GM21723 (cell line): ENCODE measurements around the gene MYL10.
"Not testable (repeated sequence)": the region's sequence is repeated elsewhere in the genome, so short reads cannot be mapped to it uniquely, and the experiment has no call there.

Source experiments
- ATAC-seq: cut with Tn5 transposase; IDR thresholded peaks from one replicate; pipeline ENCODE4 v1.9.1; 2021; ENCODE audit warnings: mild to moderate bottlenecking, moderate library complexity; ENCODE audit not compliant: unreplicated experiment

MYL10 gene

GRCh38 chr7:101657171-101657570 is 28.1 kb upstream of the MYL10 start:
- no peak for ATAC-seq

- no peak for ATAC-seq
Observed at GRCh38 chr7:101651112-101651511, 22.0 kb upstream of the MYL10 start.

- no peak for ATAC-seq
Observed at GRCh38 chr7:101650579-101651081, 21.5 kb upstream of the MYL10 start.

- ATAC-seq, result not testable (repeated sequence)
Observed at GRCh38 chr7:101647876-101648275, 18.8 kb upstream of the MYL10 start.

GRCh38 chr7:101645951-101646350 is 16.9 kb upstream of the MYL10 start:
- ATAC-seq, result no peak

GRCh38 chr7:101644879-101645278 is 15.8 kb upstream of the MYL10 start:
- ATAC-seq, result no peak

GRCh38 chr7:101639127-101639526 is 10.0 kb upstream of the MYL10 start:
- not testable (repeated sequence) for ATAC-seq

- no peak for ATAC-seq
Observed at GRCh38 chr7:101636822-101637623, 7.9 kb upstream of the MYL10 start.

GRCh38 chr7:101635484-101635883 is 6.4 kb upstream of the MYL10 start:
- no peak for ATAC-seq

- no peak for ATAC-seq
Observed at GRCh38 chr7:101634196-101634717, 5.2 kb upstream of the MYL10 start.

GRCh38 chr7:101633511-101633910 is 4.4 kb upstream of the MYL10 start:
- ATAC-seq, result no peak

GRCh38 chr7:101632641-101633040 is 3.5 kb upstream of the MYL10 start:
- ATAC-seq, result no peak

GRCh38 chr7:101631224-101631714 is 2.2 kb upstream of the MYL10 start:
- no peak for ATAC-seq

- ATAC-seq, result no peak
Observed at GRCh38 chr7:101630591-101630990, 1.5 kb upstream of the MYL10 start.

GRCh38 chr7:101628522-101628921 is 574 bp downstream of the MYL10 start:
- ATAC-seq, result no peak

GRCh38 chr7:101626758-101627157 is 2.3 kb downstream of the MYL10 start:
- no peak for ATAC-seq

GRCh38 chr7:101626069-101626671 is 2.9 kb downstream of the MYL10 start:
- no peak for ATAC-seq

GRCh38 chr7:101625031-101625791 is 3.9 kb downstream of the MYL10 start:
- ATAC-seq, result no peak

GRCh38 chr7:101624246-101625001 is 4.7 kb downstream of the MYL10 start:
- ATAC-seq, result no peak

GRCh38 chr7:101622609-101623173 is 6.4 kb downstream of the MYL10 start:
- no peak for ATAC-seq
